DOHH2 (cell line): Measurements from ENCODE around the gene MBD3.
"Not testable (repeated sequence)": the region's sequence is repeated elsewhere in the genome, so short reads cannot be mapped to it uniquely, and the experiment has no call there.

Source experiments
- H3F3A ChIP-seq: fragments of 200-600 bp; sonication (generic), shearing (Covaris generic); 2 replicates; pipeline ENCODE4 v1.6.0; 2016; ENCODE audit warnings: antibody characterized with exemption, mild to moderate bottlenecking; ENCODE audit not compliant: control insufficient read depth, insufficient read depth
- H3K27ac ChIP-seq: fragments of 200-600 bp; sonication (generic); 2 replicates; pipeline ENCODE4 v1.5.1; 2014; ENCODE audit warnings: low read depth, mild to moderate bottlenecking, low read length, moderate library complexity
- H3K27me3 ChIP-seq: fragments of 200-600 bp; sonication (generic); 2 replicates; pipeline ENCODE4 v1.6.1; 2014; ENCODE audit warnings: mild to moderate bottlenecking, low read length, mixed read lengths; ENCODE audit not compliant: control insufficient read depth
- H3K36me3 ChIP-seq: fragments of 200-600 bp; sonication (generic); 2 replicates; pipeline ENCODE4 v1.6.1; 2014; ENCODE audit warnings: mild to moderate bottlenecking, low read length, moderate library complexity, mixed read lengths; ENCODE audit not compliant: control insufficient read depth
- H3K4me1 ChIP-seq: fragments of 200-600 bp; sonication (generic); 2 replicates; pipeline ENCODE4 v1.6.1; 2014; ENCODE audit warnings: mild to moderate bottlenecking, low read length, mixed read lengths; ENCODE audit not compliant: control insufficient read depth
- H3K4me2 ChIP-seq: fragments of 200-600 bp; sonication (generic); 2 replicates; pipeline ENCODE4 v1.6.0; 2014; ENCODE audit warnings: mild to moderate bottlenecking, low read length, moderate library complexity
- H3K4me3 ChIP-seq: fragments of 200-600 bp; sonication (generic); 2 replicates; pipeline ENCODE4 v1.5.1; 2014; ENCODE audit warnings: mild to moderate bottlenecking, low read length, mixed read lengths
- H3K79me2 ChIP-seq: fragments of 200-600 bp; sonication (generic); 2 replicates; pipeline ENCODE4 v1.6.1; 2014; ENCODE audit warnings: mild to moderate bottlenecking, low read length, mixed read lengths; ENCODE audit not compliant: control insufficient read depth
- H3K9me2 ChIP-seq: fragments of 200-600 bp; sonication (generic); replicated peaks from 2 replicates; pipeline ENCODE4 v1.6.1; 2014; ENCODE audit warnings: mild to moderate bottlenecking, low read length, mixed read lengths; ENCODE audit not compliant: control insufficient read depth
- H3K9me3 ChIP-seq: fragments of 200-600 bp; sonication (generic); 2 replicates; pipeline ENCODE4 v1.6.1; 2014; ENCODE audit warnings: antibody characterized with exemption, low read length, mixed read lengths; ENCODE audit not compliant: control insufficient read depth, insufficient read depth
- H4K20me1 ChIP-seq: fragments of 200-600 bp; sonication (generic); 2 replicates; pipeline ENCODE4 v1.6.0; 2014; ENCODE audit warnings: low read depth, mild to moderate bottlenecking, antibody characterized with exemption, low read length, moderate library complexity; ENCODE audit not compliant: control insufficient read depth, insufficient read depth
- CTCF ChIP-seq: fragments of 200-600 bp; sonication (generic); IDR thresholded peaks from one replicate; pipeline ENCODE4 v1.5.1; 2014; ENCODE audit warnings: antibody characterized with exemption, mild to moderate bottlenecking, low read depth, low read length; ENCODE audit not compliant: poor library complexity, severe bottlenecking
- EZH2phosphoT487 ChIP-seq: fragments of 200-600 bp; sonication (generic); IDR thresholded peaks from 2 replicates; pipeline ENCODE4 v1.6.1; 2017; ENCODE audit warnings: borderline replicate concordance, mild to moderate bottlenecking, antibody characterized with exemption, low read length, moderate library complexity, mixed read lengths

Gene MBD3

GRCh38 chr19:1531587-1531986, 61.1 kb downstream of the MBD3 start:
- Histone ChIP-seq H3K36me3 (no peaks in the 10 kb centered on the region), H3K4me2 (no peak overlapping the region), H3K9me3 (no peaks in the 10 kb centered on the region), H3F3A (no peaks in the 10 kb centered on the region), H3K4me3 (no peak overlapping the region), H4K20me1 (no peaks in the 10 kb centered on the region), H3K4me1 (no peaks in the 10 kb centered on the region), H3K9me2 (no peaks in the 10 kb centered on the region), H3K27ac (no peak overlapping the region), H3K27me3 (no peaks in the 10 kb centered on the region), H3K79me2 (no peaks in the 10 kb centered on the region)
- TF ChIP-seq CTCF (no peak), EZH2phosphoT487 (no peak)

- not testable (repeated sequence) for H3K9me2 ChIP-seq, H3F3A ChIP-seq, H3K4me3 ChIP-seq, H4K20me1 ChIP-seq, H3K36me3 ChIP-seq, H3K27me3 ChIP-seq, H3K4me2 ChIP-seq, H3K79me2 ChIP-seq, H3K9me3 ChIP-seq, H3K4me1 ChIP-seq, H3K27ac ChIP-seq
Observed at GRCh38 chr19:1530856-1531255, 61.8 kb downstream of the MBD3 start.

- Histone ChIP-seq H3K4me1 (no peaks in the 10 kb centered on the region), H3K36me3 (no peaks in the 10 kb centered on the region), H3F3A (no peaks in the 10 kb centered on the region), H3K4me2 (no peak overlapping the region), H3K79me2 (no peaks in the 10 kb centered on the region), H3K4me3 (no peak overlapping the region), H3K9me2 (no peaks in the 10 kb centered on the region), H4K20me1 (no peaks in the 10 kb centered on the region), H3K9me3 (no peaks in the 10 kb centered on the region), H3K27me3 (no peaks in the 10 kb centered on the region), H3K27ac (no peak overlapping the region)
- no peak for TF ChIP-seq EZH2phosphoT487
- TF ChIP-seq CTCF, result no peak
Observed at GRCh38 chr19:1529430-1529816, 63.2 kb downstream of the MBD3 start.

- no peaks in the 10 kb centered on the region for H3F3A ChIP-seq
- H3K4me3 ChIP-seq, result no peak overlapping the region
- no peaks in the 10 kb centered on the region for H4K20me1 ChIP-seq
- H3K4me2 ChIP-seq, result no peak overlapping the region
- no peaks in the 10 kb centered on the region for H3K9me2 ChIP-seq
- no peaks in the 10 kb centered on the region for H3K36me3 ChIP-seq
- H3K27me3 ChIP-seq, result no peaks in the 10 kb centered on the region
- TF ChIP-seq EZH2phosphoT487 (no peak), CTCF (no peak)
- no peaks in the 10 kb centered on the region for H3K4me1 ChIP-seq
- no peaks in the 10 kb centered on the region for H3K9me3 ChIP-seq
- no peak overlapping the region for H3K27ac ChIP-seq
- H3K79me2 ChIP-seq, result no peaks in the 10 kb centered on the region
Observed at GRCh38 chr19:1528596-1529429, 63.9 kb downstream of the MBD3 start.
